Measurements from ENCODE around the gene TRIM65.

- no peak for TF ChIP-seq CTCF (IDR thresholded peaks at IDR 0.05; ENCODE audit: insufficient read depth, low read depth, low read length)
- no peak for TF ChIP-seq EZH2 (IDR thresholded peaks at IDR 0.05; ENCODE audit: insufficient read depth, low read length)
Observed at GRCh38 chr17:75940727-75941441, 44.1 kb upstream of the TRIM65 start, which contains the start of gene FBF1.

Data from astrocyte (in vitro differentiated cells and primary cell).